ENCODE results near the gene KIF2C. TPM values are rescaled to one million over a fixed set of nuclear protein-coding genes. Genes with fewer than 3 reads are reported as not detected.
A peak's percentile ranks its signal among the peaks of the same experiment; 100 is the strongest.

The KIF2C gene
- total and polyA plus RNA-seq, 9 of the 15 experiments (the other 6 are each of a cell fraction or from before 2014, with no cell fraction given) = 84.9 to 226 (median 169) TPM

DNA sequence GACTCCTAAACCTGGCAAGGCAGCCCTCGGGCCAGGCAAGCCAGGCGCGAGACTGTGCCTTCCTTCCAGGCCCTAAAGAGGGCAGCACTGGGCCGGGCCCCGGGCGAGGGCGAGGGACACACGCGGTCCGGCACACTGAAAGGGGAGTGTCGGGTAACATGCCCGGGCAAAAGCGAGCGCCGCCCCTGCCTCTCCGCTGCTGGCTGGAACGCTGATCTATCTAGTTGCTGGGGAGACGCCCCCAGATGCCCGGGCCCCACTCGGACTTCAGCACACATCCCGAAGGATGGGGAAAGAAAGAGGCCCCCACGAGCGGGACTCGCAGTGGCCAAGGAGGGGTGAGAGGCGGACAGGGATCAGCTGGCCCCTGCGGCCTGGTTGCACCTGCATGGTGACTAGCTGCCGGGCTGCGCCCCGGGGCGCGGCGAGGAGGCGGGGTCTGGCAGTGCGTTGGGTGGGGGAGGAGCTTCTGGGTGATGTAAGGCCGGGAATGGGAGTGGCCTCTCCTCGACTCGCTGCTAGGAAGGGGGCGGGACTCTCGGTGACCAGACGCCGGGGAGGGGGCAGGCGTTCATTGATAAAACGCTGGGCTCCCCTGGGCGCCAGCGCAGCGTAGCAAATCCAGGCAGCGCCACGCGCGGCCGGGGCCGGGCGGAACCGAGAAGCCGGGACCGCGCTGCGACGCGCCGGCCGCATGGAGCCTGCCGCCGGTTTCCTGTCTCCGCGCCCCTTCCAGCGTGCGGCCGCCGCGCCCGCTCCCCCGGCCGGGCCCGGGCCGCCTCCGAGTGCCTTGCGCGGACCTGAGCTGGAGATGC lies 60.3 kb downstream of the KIF2C start, which contains the start of gene PLK3 (continued):
- TF ChIP-seq PBX2 (CRISPR knock-in tag; IDR thresholded peaks at IDR 0.05; ENCODE audit: low read depth) = no peak
- peak; percentile 65 for TF ChIP-seq PBX2 (tag; conservative IDR thresholded peaks at IDR 0.05; ENCODE audit: low read depth)
- TF ChIP-seq OTX1 (CRISPR knock-in tag; IDR thresholded peaks at IDR 0.05) = 0 out of 2 replicates have a peak, but pooled peaks have one; percentile 86
- TF ChIP-seq, protein P1, sequence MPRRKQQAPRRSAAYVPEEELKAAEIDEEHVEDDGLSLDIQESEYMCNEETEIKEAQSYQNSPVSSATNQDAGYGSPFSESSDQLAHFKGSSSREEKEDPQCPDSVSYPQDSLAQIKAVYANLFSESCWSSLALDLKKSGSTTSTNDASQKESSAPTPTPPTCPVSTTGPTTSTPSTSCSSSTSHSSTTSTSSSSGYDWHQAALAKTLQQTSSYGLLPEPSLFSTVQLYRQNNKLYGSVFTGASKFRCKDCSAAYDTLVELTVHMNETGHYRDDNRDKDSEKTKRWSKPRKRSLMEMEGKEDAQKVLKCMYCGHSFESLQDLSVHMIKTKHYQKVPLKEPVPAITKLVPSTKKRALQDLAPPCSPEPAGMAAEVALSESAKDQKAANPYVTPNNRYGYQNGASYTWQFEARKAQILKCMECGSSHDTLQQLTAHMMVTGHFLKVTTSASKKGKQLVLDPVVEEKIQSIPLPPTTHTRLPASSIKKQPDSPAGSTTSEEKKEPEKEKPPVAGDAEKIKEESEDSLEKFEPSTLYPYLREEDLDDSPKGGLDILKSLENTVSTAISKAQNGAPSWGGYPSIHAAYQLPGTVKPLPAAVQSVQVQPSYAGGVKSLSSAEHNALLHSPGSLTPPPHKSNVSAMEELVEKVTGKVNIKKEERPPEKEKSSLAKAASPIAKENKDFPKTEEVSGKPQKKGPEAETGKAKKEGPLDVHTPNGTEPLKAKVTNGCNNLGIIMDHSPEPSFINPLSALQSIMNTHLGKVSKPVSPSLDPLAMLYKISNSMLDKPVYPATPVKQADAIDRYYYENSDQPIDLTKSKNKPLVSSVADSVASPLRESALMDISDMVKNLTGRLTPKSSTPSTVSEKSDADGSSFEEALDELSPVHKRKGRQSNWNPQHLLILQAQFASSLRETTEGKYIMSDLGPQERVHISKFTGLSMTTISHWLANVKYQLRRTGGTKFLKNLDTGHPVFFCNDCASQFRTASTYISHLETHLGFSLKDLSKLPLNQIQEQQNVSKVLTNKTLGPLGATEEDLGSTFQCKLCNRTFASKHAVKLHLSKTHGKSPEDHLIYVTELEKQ (CRISPR knock-in tag; IDR thresholded peaks at IDR 0.05) = no peak
- 0 out of 2 replicates have a peak, but pooled peaks have one; percentile 41 for TF ChIP-seq SAFB (IDR thresholded peaks at IDR 0.05; ENCODE audit: borderline replicate concordance, low read depth, low read length)
- TF ChIP-seq CEBPB (tag; IDR thresholded peaks at IDR 0.05) = peak; percentile 74
- no peak; the same call in 1 of the 2 replicates for TF ChIP-seq ZBTB7A (IDR thresholded peaks at IDR 0.05; ENCODE audit: borderline replicate concordance, control insufficient read depth, low read depth, low read length)
- peak; percentile 88 for TF ChIP-seq TOE1 (IDR thresholded peaks at IDR 0.05; ENCODE audit: borderline replicate concordance)
- TF ChIP-seq TOE1 (CRISPR knock-in tag; IDR thresholded peaks at IDR 0.05; ENCODE audit: borderline replicate concordance, low read depth) = no peak
- peak; percentile 96 for TF ChIP-seq ARID4B (CRISPR knock-in tag; IDR thresholded peaks at IDR 0.05)
- TF ChIP-seq WHSC1 (IDR thresholded peaks at IDR 0.05; ENCODE audit: low read length) = no peak
- no peak for TF ChIP-seq NFE2L1 (tag; IDR thresholded peaks at IDR 0.05; ENCODE audit: borderline replicate concordance, low read depth)

Data from K562 (cell line).